Neuron (in vitro differentiated cells): ENCODE measurements around the gene CDH2.

Experiments
- H2AFZ ChIP-seq: one replicate; pipeline ENCODE4 v1.6.1; 2013; ENCODE audit warnings: low read depth, mild to moderate bottlenecking, inconsistent platforms, low read length, moderate library complexity
- H3K27me3 ChIP-seq: one replicate; pipeline ENCODE4 v1.6.1; 2013; ENCODE audit warnings: low read length; ENCODE audit not compliant: insufficient read depth
- H3K36me3 ChIP-seq: one replicate; pipeline ENCODE4 v1.6.1; 2013; ENCODE audit warnings: low read length; ENCODE audit not compliant: insufficient read depth
- H3K4me1 ChIP-seq: one replicate; pipeline ENCODE4 v1.6.1; 2013; ENCODE audit warnings: low read length; ENCODE audit not compliant: insufficient read depth
- H3K4me3 ChIP-seq: 2 replicates; pipeline ENCODE4 v1.5.1; 2013; ENCODE audit warnings: mild to moderate bottlenecking, low read length, moderate library complexity
- H3K9me3 ChIP-seq: one replicate; pipeline ENCODE4 v1.6.1; 2013; ENCODE audit warnings: low read length

The CDH2 gene

DNA sequence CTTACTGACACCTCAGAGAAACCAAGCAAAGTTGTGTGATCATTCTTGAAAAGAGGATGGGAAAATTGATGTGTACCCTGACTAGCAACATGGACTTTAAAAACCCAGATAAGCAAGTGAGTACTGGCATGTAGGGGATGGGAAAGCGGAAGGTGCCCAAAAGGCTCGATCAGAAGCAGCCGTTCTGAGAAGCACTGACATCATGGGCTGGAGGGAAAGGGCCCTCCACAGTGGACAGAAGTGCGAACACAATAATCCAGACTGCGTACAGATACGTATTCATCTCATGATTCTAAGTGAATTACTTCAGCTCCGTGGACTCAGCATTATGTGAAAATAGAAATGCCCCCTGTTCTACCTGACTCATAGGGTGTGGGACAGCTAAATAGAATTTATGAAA lies 42.2 kb downstream of the CDH2 start:
- Histone ChIP-seq H3K4me3 (no peak overlapping the region), H3K9me3 (no peaks in the 10 kb centered on the region), H3K27me3 (no peaks in the 10 kb centered on the region), H2AFZ (no peak overlapping the region), H3K4me1 (peaks cover 6% of the 10 kb centered on the region), H3K36me3 (peaks cover 53% of the 10 kb centered on the region)

DNA sequence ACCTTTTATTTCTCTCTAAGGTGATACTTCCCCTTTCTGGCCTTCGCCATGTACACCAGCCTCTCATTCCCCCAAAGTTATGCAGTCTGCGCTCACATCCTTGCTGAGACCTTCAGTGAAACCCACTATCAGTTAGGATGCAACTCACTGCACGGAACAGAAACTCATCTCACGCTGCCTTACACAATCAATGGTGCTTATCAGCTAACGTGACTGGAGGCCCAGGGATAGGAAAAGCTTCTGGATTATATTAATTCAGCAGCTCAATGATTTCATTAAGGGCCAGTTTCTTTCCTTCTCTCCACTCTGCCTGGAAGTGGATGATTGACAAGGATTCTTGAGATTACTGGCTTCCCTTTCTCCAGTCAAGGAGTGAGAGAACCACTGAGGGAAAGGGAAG lies 44.8 kb downstream of the CDH2 start:
- peaks cover 42% of the 10 kb centered on the region for H3K36me3 ChIP-seq
- H2AFZ ChIP-seq: no peak overlapping the region
- no peak overlapping the region for H3K4me3 ChIP-seq
- H3K27me3 ChIP-seq: no peaks in the 10 kb centered on the region
- H3K9me3 ChIP-seq: no peaks in the 10 kb centered on the region
- H3K4me1 ChIP-seq: peaks cover 12% of the 10 kb centered on the region

DNA sequence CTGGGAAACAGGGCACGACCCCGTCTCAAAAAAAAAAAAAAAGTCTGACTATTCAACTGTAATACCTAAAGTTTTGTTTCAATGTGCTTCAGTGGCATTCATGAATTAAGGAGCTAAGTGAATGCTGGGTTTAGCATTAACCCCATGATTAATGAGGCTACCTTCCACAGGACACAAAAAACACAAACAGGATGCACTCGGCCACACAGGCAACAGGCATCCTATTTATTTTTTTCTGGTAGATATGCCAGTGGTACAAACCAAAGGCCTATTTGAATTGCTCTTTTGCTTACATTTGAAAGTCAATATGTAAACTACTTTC lies 48.3 kb downstream of the CDH2 start:
- Histone ChIP-seq H3K36me3 (peaks cover 37% of the 10 kb centered on the region), H3K4me3 (no peak overlapping the region), H3K9me3 (no peaks in the 10 kb centered on the region), H2AFZ (no peak overlapping the region), H3K27me3 (no peaks in the 10 kb centered on the region), H3K4me1 (peaks cover 18% of the 10 kb centered on the region)

DNA sequence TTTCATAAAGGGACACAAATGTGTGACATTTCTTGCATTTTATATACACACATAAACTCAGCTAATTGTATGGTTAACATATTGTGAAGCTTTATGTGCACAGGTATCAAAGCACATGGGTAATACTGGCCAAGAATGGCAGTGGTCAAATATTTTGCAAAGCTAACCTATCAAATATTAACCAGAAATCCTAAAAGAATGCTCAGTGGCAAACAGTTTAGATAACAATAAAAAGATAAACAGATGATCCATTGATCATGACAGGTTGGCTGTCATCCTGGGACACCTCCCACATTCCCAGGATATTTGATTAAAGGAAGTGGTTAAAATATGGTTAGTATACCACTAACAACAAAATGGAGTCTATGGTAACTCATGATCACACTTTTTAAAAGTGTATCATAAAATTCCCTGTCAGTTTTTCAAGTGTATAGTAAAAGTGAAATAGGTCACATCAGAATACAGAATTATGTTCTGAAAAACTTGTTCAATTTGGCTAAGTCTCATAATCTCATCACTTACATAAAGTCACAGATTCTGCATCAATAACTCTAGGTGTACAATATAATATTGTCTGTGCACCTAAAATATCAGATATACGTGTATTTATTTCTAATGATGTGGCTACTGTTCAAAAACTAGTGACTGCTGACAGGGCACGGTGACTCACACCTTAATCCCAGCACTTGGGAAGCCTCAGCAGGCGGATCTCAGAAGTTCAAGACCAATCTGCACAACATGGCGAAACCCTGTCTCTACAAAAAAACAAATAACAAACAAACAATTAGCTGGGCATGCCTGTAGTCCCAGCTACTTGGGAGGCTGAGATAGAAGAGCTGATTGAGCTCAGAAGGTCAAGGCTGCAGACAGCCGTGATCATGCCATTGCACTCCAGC lies 48.9 kb downstream of the CDH2 start:
- H3K27me3 ChIP-seq: no peaks in the 10 kb centered on the region
- peaks cover 36% of the 10 kb centered on the region for H3K36me3 ChIP-seq
- no peak overlapping the region for H2AFZ ChIP-seq

GRCh38 chr18:28127228-28127627 lies 49.7 kb downstream of the CDH2 start:
- H3K36me3 ChIP-seq: peaks cover 36% of the 10 kb centered on the region
- no peaks in the 10 kb centered on the region for H3K27me3 ChIP-seq
- H3K4me1 ChIP-seq: peaks cover 17% of the 10 kb centered on the region
- H3K4me3 ChIP-seq: no peak overlapping the region
- no peak overlapping the region for H2AFZ ChIP-seq
- no peaks in the 10 kb centered on the region for H3K9me3 ChIP-seq

More for the DNA sequence above, 48.9 kb downstream of the CDH2 start:
- no peak overlapping the region for H3K4me3 ChIP-seq
- H3K4me1 ChIP-seq: peaks cover 19% of the 10 kb centered on the region
- H3K9me3 ChIP-seq: no peaks in the 10 kb centered on the region

DNA sequence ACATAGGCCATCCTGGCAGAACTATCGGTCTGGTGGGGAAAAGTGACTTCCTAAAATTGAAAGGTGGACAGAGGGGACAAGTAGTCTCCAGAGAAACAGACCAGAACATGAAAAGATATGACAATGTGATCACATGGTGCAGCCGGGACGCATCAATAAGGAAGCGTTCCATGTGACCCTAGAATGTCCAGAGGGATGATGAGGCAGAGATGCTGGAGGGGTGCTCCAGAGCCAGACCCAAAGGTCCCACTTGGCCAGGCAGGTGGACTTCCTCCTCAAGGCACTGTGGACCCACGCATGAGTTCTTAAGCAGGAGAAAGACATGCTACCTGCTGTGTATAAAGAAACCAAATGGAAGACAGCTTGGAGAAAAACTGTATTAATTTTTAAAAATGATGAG lies 50.2 kb downstream of the CDH2 start:
- Histone ChIP-seq H3K9me3 (peaks cover 2% of the 10 kb centered on the region), H3K4me3 (no peak overlapping the region), H2AFZ (no peak overlapping the region), H3K4me1 (peaks cover 20% of the 10 kb centered on the region), H3K36me3 (peaks cover 40% of the 10 kb centered on the region), H3K27me3 (no peaks in the 10 kb centered on the region)

DNA sequence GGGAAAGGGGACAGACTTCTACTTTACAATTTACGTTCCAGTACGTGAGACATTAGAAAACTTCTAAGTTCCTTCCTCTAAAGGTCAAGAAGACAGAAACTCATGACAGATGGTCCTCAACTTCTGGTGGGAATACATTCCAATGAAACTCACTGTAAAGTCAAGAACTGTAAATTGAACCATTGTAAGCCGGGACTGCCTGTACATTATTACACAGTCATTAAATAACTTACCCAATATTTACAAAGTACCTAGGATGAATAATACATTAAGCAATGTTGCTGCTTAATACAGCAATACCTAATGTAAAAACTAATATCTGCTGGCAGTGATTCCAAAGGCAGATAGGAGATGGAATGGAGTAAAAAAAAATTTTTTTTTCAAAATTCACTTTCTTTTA lies 51.9 kb downstream of the CDH2 start:
- Histone ChIP-seq H3K36me3 (peaks cover 38% of the 10 kb centered on the region), H3K27me3 (no peaks in the 10 kb centered on the region), H3K9me3 (peaks cover 4% of the 10 kb centered on the region), H3K4me3 (no peak overlapping the region), H3K4me1 (peaks cover 18% of the 10 kb centered on the region), H2AFZ (no peak overlapping the region)

GRCh38 chr18:28124131-28125029 lies 52.5 kb downstream of the CDH2 start:
- Histone ChIP-seq H2AFZ (no peak overlapping the region), H3K36me3 (peaks cover 40% of the 10 kb centered on the region), H3K4me3 (no peak overlapping the region), H3K4me1 (peaks cover 18% of the 10 kb centered on the region), H3K27me3 (no peaks in the 10 kb centered on the region), H3K9me3 (peaks cover 6% of the 10 kb centered on the region)

DNA sequence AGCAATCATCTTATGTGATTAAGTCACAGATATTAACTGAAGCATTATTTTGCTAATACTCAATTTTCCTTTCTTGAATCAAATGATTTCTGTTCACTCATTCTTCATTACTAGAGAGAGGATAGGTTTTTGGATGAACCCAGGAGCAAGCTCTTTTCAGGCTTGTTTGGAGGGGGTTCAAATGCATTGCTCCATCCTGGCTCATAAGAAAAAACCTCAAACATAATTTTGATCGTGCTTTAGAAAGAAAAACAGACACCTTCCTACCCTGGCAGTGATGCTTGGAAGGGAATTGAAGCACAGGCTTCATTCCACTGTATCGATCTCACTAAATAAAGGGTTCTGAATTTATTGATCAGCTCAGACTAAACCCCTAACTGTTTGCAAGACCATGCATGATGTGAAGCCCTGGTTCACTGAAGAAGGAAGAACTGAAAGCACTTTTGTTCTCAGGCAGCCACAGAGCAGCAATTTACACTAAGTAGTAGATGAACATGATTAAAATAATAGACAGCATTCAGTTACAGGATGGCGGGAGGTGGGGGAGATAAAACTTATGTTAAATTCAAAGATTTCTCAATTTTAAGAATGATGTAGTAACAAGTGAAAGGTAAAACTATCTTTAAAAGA lies 53.4 kb downstream of the CDH2 start:
- Histone ChIP-seq H3K36me3 (peaks cover 43% of the 10 kb centered on the region), H2AFZ (no peak overlapping the region), H3K27me3 (no peaks in the 10 kb centered on the region), H3K9me3 (peaks cover 6% of the 10 kb centered on the region), H3K4me3 (no peak overlapping the region), H3K4me1 (peaks cover 14% of the 10 kb centered on the region)

GRCh38 chr18:28120828-28121515 lies 56.0 kb downstream of the CDH2 start:
- Histone ChIP-seq H3K4me3 (no peak overlapping the region), H3K4me1 (peaks cover 13% of the 10 kb centered on the region), H3K36me3 (peaks cover 28% of the 10 kb centered on the region), H2AFZ (no peak overlapping the region), H3K9me3 (peaks cover 6% of the 10 kb centered on the region), H3K27me3 (no peaks in the 10 kb centered on the region)

GRCh38 chr18:28116461-28116860 lies 60.5 kb downstream of the CDH2 start:
- Histone ChIP-seq H3K36me3 (peaks cover 21% of the 10 kb centered on the region), H3K4me1 (peaks cover 14% of the 10 kb centered on the region), H3K4me3 (no peak overlapping the region), H3K9me3 (peaks cover 2% of the 10 kb centered on the region), H2AFZ (no peak overlapping the region), H3K27me3 (no peaks in the 10 kb centered on the region)

DNA sequence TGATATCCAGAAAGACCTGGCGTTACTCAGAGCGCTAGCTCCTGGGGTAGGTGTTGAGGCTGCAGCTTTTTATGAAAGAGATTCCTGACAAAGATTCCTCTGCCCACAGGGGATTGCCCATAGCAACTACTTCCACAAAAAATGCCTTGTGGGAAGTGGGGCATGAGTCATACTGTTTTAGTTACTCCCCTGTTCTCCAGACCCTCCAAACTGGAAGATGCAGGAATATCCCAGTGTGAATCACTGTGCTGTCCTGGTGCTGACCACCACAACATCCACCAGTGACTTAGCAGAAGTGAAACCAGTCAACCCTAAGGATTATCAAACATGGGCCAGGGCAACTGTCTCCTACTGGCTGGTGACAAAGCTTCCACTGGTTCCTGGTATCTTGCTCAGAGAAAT lies 61.8 kb downstream of the CDH2 start:
- H3K27me3 ChIP-seq: no peaks in the 10 kb centered on the region
- no peak overlapping the region for H3K4me3 ChIP-seq
- no peak overlapping the region for H2AFZ ChIP-seq
- peaks cover 2% of the 10 kb centered on the region for H3K9me3 ChIP-seq
- H3K36me3 ChIP-seq: peaks cover 27% of the 10 kb centered on the region
- peaks cover 25% of the 10 kb centered on the region for H3K4me1 ChIP-seq
